Fibroblast of skin of left biceps (primary cell): Measurements from ENCODE around the gene CACNB2.
"Not testable (repeated sequence)": the region's sequence is repeated elsewhere in the genome, so short reads cannot be mapped to it uniquely, and the experiment has no call there.

Experiments used
- DNase-seq, 2 experiments: peaks; one replicate each; pipeline ENCODE4 v3.0.0-alpha.2; 2013; ENCODE audit warnings: low read depth in 2 of 2

Gene CACNB2

GRCh38 chr10:18201877-18202276 lies 61.7 kb downstream of the CACNB2 start:
- no peak for DNase-seq

GRCh38 chr10:18202680-18203460 lies 62.6 kb downstream of the CACNB2 start:
- no peak for DNase-seq

GRCh38 chr10:18203471-18203870 lies 63.2 kb downstream of the CACNB2 start:
- DNase-seq = no peak

GRCh38 chr10:18204039-18204835 lies 64.0 kb downstream of the CACNB2 start:
- no peak for DNase-seq

- no peak for DNase-seq
Measured at GRCh38 chr10:18205098-18205834, 65.0 kb downstream of the CACNB2 start.

- not testable (repeated sequence) for DNase-seq
Measured at GRCh38 chr10:18208186-18208585, 68.0 kb downstream of the CACNB2 start.

GRCh38 chr10:18209241-18209640 lies 69.0 kb downstream of the CACNB2 start:
- DNase-seq = no peak

GRCh38 chr10:18210711-18211110 lies 70.5 kb downstream of the CACNB2 start:
- DNase-seq = no peak

GRCh38 chr10:18211862-18212261 lies 71.6 kb downstream of the CACNB2 start:
- no peak for DNase-seq

- DNase-seq = no peak
Measured at GRCh38 chr10:18213271-18213670, 73.0 kb downstream of the CACNB2 start.

- DNase-seq = no peak
Measured at GRCh38 chr10:18214691-18215563, 74.7 kb downstream of the CACNB2 start.

- DNase-seq = no peak
Measured at GRCh38 chr10:18216482-18216881, 76.3 kb downstream of the CACNB2 start.

- no peak for DNase-seq
Measured at GRCh38 chr10:18217577-18217976, 77.4 kb downstream of the CACNB2 start.

- DNase-seq = no peak
Measured at GRCh38 chr10:18219146-18219545, 78.9 kb downstream of the CACNB2 start.

GRCh38 chr10:18221123-18221522 lies 80.9 kb downstream of the CACNB2 start:
- DNase-seq = no peak

GRCh38 chr10:18221882-18222281 lies 81.7 kb downstream of the CACNB2 start:
- no peak for DNase-seq

GRCh38 chr10:18222866-18223265 lies 82.6 kb downstream of the CACNB2 start:
- DNase-seq = no peak

- DNase-seq = no peak
Measured at GRCh38 chr10:18223898-18224297, 83.7 kb downstream of the CACNB2 start.

- DNase-seq = no peak
Measured at GRCh38 chr10:18224626-18225445, 84.6 kb downstream of the CACNB2 start.

GRCh38 chr10:18226336-18226735 lies 86.1 kb downstream of the CACNB2 start:
- DNase-seq = no peak
